ENCODE measurements around the gene BARX1.
"Not testable (repeated sequence)": the region's sequence is repeated elsewhere in the genome, so short reads cannot be mapped to it uniquely, and the experiment has no call there.

The BARX1 gene, protein sequence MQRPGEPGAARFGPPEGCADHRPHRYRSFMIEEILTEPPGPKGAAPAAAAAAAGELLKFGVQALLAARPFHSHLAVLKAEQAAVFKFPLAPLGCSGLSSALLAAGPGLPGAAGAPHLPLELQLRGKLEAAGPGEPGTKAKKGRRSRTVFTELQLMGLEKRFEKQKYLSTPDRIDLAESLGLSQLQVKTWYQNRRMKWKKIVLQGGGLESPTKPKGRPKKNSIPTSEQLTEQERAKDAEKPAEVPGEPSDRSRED

GRCh38 chr9:93955111-93955980 is at the start of gene BARX1:
Gene BARX1, minus strand, starts transcription at chr9:93955355. Its CDS starts 209 bp downstream, at chr9:93955146.
- no peak for DNase-seq

GRCh38 chr9:94002316-94003140 is 47.4 kb upstream of the BARX1 start:
- DNase-seq, result peak; percentile 62

GRCh38 chr9:93996863-93997262 is 41.7 kb upstream of the BARX1 start:
- no peak for DNase-seq

DNA sequence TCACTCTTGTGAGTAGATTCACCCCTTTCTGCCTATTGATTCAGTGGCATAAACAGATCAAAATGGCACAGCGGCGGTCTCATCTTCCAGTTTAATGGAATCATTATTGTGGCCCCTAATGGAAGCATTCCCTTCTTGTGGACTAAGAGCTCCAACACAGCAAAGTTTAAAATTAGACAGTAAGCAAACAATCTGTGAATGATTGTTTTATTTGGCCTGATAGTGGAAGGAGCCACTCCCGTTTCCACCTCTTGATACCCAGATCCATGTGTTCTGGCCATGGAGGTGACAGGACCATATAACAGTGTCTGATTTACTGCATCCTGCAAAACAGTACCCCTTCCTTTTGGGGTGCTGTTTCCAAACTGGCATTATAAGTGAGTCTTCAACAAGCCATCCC is 41.2 kb upstream of the BARX1 start:
- DNase-seq, result no peak

DNA sequence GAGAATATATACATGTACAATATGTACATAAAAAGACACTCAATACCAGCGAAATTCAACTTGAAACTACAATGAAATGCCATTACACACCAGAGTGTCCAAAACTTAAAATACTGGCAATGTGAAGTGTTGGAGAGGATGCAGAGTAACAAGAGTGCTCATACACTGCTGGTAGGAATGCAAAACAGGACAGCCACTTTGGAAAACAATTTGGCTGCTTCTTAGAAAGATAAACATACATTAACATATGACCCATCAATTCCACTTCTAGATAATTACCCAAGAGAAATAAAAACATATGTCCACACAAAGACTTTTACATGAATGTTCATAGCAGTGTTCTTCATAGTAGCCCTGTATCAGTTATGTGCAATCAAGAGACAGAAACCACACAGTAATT is 39.4 kb upstream of the BARX1 start:
- DNase-seq, result no peak

GRCh38 chr9:93994132-93994531 is 39.0 kb upstream of the BARX1 start:
- DNase-seq, result no peak

GRCh38 chr9:93992830-93993229 is 37.7 kb upstream of the BARX1 start:
- DNase-seq, result no peak

GRCh38 chr9:93990448-93990847 is 35.3 kb upstream of the BARX1 start:
- no peak for DNase-seq

DNA sequence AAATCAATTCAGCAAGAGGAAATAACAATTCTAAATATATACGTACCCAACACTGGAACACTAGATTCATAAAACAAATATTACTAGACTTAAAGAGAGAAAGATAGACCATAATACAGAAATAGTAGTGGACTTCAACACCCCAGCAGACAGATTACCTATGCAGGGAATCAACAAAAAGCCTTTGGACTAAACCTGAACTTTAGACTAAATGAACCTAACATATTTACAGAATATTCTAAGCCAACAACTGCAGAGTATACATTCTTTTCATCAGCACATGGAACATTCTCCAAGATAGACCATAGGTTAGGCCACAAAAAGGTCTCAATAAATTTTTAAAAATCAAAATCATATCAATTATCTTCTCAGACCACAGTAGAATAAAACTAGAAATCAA is 32.9 kb upstream of the BARX1 start:
- DNase-seq, result no peak

- no peak for DNase-seq
These were observed 29.7 kb upstream of the BARX1 start for GRCh38 chr9:93984860-93985259.

DNA sequence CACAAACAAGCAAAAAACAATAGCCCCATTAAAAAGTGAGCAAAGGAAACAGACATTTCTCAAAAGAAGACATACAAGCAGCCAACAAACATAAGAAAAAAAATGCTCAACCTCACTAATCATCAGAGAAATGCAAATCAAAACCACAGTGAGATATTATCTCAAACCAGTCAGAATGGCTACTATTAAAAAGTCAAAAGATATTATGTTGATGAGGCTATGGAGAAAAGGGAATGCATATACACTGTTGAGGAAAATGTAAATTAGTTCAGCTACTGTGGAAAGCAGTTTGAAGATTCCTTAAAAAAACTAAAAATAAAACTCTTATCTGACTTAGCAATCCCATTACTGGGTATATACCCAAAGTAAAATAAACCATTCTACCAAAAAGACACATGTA is 28.7 kb upstream of the BARX1 start:
- DNase-seq, result no peak

- no peak for DNase-seq
These were observed 24.6 kb upstream of the BARX1 start for GRCh38 chr9:93979721-93980120.

DNA sequence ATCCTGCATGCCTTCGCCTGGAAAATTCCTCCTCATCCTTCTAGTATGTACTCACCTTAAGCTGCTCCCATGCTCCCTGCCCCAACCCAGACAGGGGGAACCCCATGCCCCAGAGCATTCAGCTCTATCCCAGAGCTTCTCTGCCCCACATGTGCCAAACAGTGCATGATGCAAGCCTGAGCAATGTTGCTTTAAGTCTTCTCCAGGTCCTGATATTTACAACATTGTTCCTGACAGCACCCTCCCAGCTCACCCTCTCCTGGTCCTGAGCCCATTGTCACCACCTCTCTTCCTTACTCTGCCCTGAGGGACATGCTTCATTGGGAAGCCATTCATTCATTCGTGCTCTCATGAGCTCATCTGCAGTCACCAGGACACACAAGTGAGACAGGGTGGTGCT is 23.4 kb upstream of the BARX1 start:
- DNase-seq, result no peak

- DNase-seq, result no peak
These were observed 21.8 kb upstream of the BARX1 start for GRCh38 chr9:93976973-93977372.

DNA sequence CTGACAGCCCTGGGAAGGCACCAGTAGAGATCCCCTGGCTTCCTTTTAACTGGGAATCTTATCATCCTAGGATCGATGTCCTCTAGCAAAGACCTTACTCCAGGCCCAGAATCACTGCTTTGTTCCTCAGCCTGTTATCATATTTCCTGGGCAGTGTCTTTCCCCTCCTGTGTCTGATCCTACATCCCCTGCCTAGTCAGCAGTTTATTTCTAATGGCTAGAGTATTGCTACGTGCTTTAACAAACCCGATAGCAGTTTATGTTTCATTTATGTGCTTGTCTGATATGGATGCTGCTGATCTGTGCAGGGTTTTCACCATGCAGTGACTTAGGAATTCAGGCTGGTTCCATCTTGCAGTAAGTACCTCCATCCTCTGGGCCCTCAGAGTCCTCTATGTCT is 20.9 kb upstream of the BARX1 start:
- DNase-seq, result no peak

DNA sequence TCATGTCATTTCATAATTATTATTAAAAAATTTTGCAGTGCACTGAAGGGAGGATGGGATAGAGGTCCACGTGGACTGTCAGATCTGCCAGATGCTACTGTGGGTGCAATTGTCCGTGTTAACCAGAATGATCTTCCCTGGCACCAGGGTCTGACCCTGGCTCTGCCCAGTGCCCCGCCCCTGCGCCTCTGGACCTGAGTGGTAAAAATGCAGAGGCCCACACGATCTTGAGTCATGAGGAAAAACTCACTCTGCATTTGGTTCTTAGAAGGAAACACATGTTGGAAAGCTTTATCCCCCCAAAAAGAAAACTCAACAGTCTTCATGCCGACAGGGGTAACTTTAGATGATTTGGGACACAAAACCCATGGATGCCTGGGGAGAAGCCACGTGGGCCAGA is 20.1 kb upstream of the BARX1 start:
- no peak for DNase-seq

DNA sequence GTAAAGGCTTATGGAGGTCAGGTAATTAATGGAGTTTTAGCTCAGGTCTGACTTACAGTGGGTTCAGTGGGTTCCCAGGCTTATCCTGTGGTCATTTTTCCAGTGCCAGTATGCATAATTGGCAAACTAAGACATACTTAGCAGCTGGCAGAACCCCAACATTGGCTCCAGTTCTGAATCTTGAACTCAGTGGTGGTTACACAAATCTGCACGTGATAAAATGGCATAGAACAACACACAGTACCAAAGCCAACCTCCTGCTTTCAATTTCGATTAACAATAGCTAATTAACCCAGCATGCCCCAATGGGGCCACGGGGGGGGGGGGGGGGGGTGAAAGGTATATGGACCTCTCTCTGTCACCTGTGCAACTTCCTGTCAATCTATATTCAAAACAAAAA is 19.0 kb upstream of the BARX1 start:
- no peak for DNase-seq

GRCh38 chr9:93972655-93973054 is 17.5 kb upstream of the BARX1 start:
- not testable (repeated sequence) for DNase-seq

GRCh38 chr9:93969328-93969661 is 14.1 kb upstream of the BARX1 start:
- DNase-seq, result no peak

DNA sequence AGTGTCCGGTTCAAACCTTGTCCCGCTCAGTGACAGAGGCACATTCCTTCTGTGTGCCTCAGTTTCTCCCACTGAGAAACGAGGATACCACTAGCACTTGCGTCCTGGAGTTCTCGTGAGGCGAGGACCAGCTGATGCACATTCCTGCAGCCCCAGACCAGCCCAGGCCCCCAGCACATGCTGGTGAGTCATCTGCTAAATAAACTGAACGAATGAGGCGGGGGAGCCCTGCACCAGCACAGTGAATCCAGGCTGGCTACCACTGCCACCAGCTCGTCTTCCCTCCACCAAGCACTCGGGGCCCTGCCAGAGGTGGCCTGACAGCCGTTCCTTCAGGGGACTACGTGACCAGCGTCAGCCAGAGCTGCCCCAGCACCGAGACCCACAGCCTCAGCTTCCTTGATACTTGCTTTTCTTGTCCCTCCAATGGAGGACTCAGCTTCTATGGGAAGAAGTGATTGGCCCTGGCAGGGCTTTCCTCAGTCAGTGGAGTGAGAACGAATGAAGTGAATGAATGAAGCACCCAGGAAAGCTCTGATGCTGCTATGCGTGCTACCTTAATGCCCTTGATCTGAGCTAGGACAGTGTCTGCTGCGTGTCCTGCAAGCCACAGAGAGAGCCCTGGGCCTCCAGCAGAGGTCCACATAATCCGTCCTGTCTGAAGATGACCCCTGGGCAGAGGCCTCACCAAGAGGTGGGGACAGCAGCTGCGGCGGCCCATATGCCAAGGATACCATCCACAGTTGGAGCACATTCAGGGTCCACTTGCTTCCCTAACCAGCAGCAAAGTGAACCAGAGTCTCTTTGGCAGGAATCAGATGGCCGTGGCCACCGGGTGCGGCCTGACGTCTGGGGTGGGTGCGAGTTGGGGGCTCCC is 13.5 kb upstream of the BARX1 start:
- no peak for DNase-seq

DNA sequence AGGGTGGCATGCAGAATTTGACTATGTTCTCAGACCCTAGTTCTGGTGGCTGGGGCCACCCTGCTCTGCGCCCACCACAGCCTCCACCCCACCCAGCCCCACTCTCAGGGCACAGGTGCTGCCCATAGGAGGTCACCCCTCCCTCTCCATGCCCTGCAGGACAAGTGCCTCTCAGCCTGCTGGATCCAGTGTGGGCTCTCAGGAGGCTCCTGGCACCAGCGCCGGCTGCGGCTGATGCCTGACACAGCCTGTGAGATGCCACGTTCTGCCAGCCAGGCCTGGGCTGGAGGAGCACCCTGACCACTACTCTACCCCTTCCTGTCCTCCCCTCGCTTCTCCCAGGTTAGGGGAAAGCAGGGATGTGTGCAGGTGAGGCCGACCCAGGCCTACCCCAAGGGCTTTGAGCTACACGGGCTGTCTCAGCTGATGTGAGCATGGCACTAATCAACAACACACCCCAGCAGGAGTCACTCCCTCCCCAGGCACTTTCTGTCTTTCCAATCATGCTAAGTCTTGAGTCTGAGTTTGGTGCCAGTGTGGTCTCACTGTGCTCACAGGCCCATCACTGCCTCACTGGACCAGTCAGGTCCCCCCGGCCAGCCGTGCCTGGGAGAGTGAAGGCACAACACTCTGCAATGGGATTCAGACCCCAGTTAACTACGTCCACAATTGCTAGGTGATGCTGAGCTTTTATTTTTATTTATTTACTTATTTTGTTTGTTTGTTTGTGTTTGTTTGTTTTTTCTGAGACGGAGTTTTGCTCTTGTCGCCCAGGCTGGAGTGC is 12.1 kb upstream of the BARX1 start:
- no peak for DNase-seq

Measured in MV-4-11 (cell line).